Hepatocyte (in vitro differentiated cells): ENCODE measurements around the gene WDR88. TPM values are rescaled to one million over a fixed set of nuclear protein-coding genes. Genes with fewer than 3 reads are reported as not detected.

Experiments
- DNase-seq: peaks from one replicate; pipeline ENCODE4 v3.0.0-alpha.2; 2016; ENCODE audit warnings: low spot score
- H2AFZ ChIP-seq: fragments of 200-600 bp; sonication (generic); 2 replicates; pipeline ENCODE4 v1.6.0; 2016; ENCODE audit warnings: antibody characterized with exemption, mild to moderate bottlenecking
- H3K27ac ChIP-seq: fragments of 200-600 bp; sonication (generic); 2 replicates; pipeline ENCODE4 v1.5.1; 2016; ENCODE audit warnings: mild to moderate bottlenecking
- H3K27me3 ChIP-seq: fragments of 200-600 bp; sonication (generic); 2 replicates; pipeline ENCODE4 v1.6.1; 2016
- H3K36me3 ChIP-seq: fragments of 200-600 bp; sonication (generic); replicated peaks from 2 replicates; pipeline ENCODE4 v1.5.1; 2016; ENCODE audit warnings: low read depth; ENCODE audit not compliant: insufficient read depth
- H3K4me1 ChIP-seq: fragments of 200-600 bp; sonication (generic); 2 replicates; pipeline ENCODE4 v1.5.1; 2016; ENCODE audit warnings: mild to moderate bottlenecking, moderate library complexity; ENCODE audit not compliant: insufficient read depth
- H3K4me2 ChIP-seq: fragments of 200-600 bp; sonication (generic); 2 replicates; pipeline ENCODE4 v1.6.0; 2016
- H3K4me3 ChIP-seq: fragments of 200-600 bp; sonication (generic); 2 replicates; pipeline ENCODE4 v1.5.1; 2016; ENCODE audit warnings: mild to moderate bottlenecking
- H3K79me2 ChIP-seq: fragments of 200-600 bp; sonication (generic); 2 replicates; pipeline ENCODE4 v1.6.0; 2017; ENCODE audit warnings: mild to moderate bottlenecking
- H3K9me2 ChIP-seq: fragments of 200-600 bp; sonication (generic); replicated peaks from 2 replicates; pipeline ENCODE4 v1.6.0; 2017; ENCODE audit warnings: mild to moderate bottlenecking; ENCODE audit not compliant: insufficient read depth
- H3K9me3 ChIP-seq: fragments of 200-600 bp; sonication (generic); 2 replicates; pipeline ENCODE4 v1.5.1; 2016; ENCODE audit warnings: low read depth, mild to moderate bottlenecking
- H4K20me1 ChIP-seq: fragments of 200-600 bp; sonication (generic); 2 replicates; pipeline ENCODE4 v1.6.0; 2016; ENCODE audit warnings: mild to moderate bottlenecking; ENCODE audit not compliant: insufficient read depth, poor library complexity, severe bottlenecking
- CTCF ChIP-seq: fragments of 200-600 bp; sonication (generic); IDR thresholded peaks from 2 replicates; pipeline ENCODE4 v1.5.1; 2016; ENCODE audit warnings: antibody characterized with exemption, mild to moderate bottlenecking; ENCODE audit not compliant: poor library complexity
- EZH2 ChIP-seq: fragments of 200-600 bp; sonication (generic); IDR thresholded peaks from 2 replicates; pipeline ENCODE4 v1.6.1; 2016; ENCODE audit warnings: antibody characterized with exemption, mild to moderate bottlenecking, borderline replicate concordance
- EZH2phosphoT487 ChIP-seq: fragments of 200-600 bp; sonication (generic); IDR thresholded peaks from one replicate; pipeline ENCODE4 v1.6.1; 2018; ENCODE audit warnings: antibody characterized with exemption, mild to moderate bottlenecking, low read depth, moderate library complexity; ENCODE audit not compliant: unreplicated experiment, severe bottlenecking
- WGBS: methylation state at CpG from one replicate; pipeline ENCODE4 v1.1.6; 2016; ENCODE audit warnings: low lambda C conversion rate; ENCODE audit errors: missing lambda C conversion rate; 5-methylcytosine and 5-hydroxymethylcytosine counted together
- polyA plus RNA-seq: library from polyadenylated mRNA; unstranded; fragments of >200 nt; fragmentation: Nextera tagmentation; extraction: Ambion mirVana; gene quantifications from 2 replicates; pipeline ENCODE4 v1.2.1, GENCODE V29; 2016
- total RNA-seq: library from RNA; depleted of rRNA; stranded (reverse); fragments of >200 nt; gene quantifications from 2 replicates; pipeline ENCODE4 v1.2.3, GENCODE V29; 2014

WDR88 gene
- total and polyA plus RNA-seq, 2 experiments from 2014 or later = 0.11 TPM; not detected in 1

GRCh38 chr19:33090179-33090578 is 41.7 kb upstream of the WDR88 start:
- H3K9me3 ChIP-seq = no peaks in the 10 kb centered on the region
- no peaks in the 10 kb centered on the region for H4K20me1 ChIP-seq
- H3K36me3 ChIP-seq = no peaks in the 10 kb centered on the region
- H3K4me1 ChIP-seq = no peaks in the 10 kb centered on the region
- H3K27ac ChIP-seq = peak overlapping the region; percentile 54
- no peak for TF ChIP-seq CTCF
- no peak overlapping the region for H2AFZ ChIP-seq
- DNase-seq = no peak
- H3K79me2 ChIP-seq = no peaks in the 10 kb centered on the region
- H3K9me2 ChIP-seq = no peaks in the 10 kb centered on the region
- no peaks in the 10 kb centered on the region for H3K27me3 ChIP-seq
- WGBS = 77% methylated on average over 3 of the region's 3 CpGs
- H3K4me2 ChIP-seq = no peak overlapping the region
- no peak overlapping the region for H3K4me3 ChIP-seq

DNA sequence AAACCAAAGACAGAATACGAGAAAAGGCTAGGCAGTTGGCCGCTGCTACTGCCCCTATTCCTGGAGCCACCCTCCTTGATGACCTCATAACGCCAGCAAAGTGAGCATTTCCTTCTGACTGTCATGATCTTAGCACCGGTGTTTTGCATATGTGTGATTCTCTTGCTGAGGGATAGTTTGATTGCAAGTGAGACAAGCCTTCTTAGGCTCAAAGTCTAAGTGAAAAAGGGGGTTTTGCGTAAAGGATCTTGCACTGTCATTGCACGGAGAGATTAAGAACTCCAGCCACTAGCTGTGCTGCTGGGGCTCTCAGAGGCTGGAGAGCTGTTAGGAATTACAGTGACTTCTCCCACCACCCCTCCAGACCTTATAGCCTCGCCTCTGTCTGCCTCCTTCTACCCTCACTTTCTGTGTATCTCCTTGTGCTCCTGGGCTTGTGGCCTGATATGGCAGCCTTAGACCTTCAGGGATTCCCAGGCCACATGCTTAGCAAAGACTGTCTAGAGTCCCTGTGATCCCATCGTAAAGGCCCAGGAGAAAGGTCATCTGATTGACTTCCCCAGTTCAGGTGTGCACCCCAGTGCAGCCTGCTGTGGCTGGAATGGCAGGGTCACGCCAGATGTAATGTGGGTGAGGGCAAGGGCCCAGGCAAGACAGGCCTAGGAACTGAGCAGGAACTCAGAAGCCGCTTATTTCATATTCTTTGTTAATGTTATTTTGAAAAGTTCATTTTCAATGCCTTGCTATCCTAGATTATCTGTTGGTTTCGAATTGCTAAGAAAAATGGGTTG is 38.3 kb upstream of the WDR88 start:
- Histone ChIP-seq H4K20me1 (no peaks in the 10 kb centered on the region), H3K27me3 (no peaks in the 10 kb centered on the region), H3K4me1 (no peaks in the 10 kb centered on the region), H3K36me3 (no peaks in the 10 kb centered on the region), H2AFZ (no peak overlapping the region), H3K4me3 (no peak overlapping the region), H3K4me2 (no peak overlapping the region), H3K9me2 (no peaks in the 10 kb centered on the region), H3K27ac (no peak overlapping the region), H3K79me2 (no peaks in the 10 kb centered on the region), H3K9me3 (no peaks in the 10 kb centered on the region)
- TF ChIP-seq CTCF = no peak
- no peak for TF ChIP-seq EZH2phosphoT487
- TF ChIP-seq EZH2 = no peak
- no peak for DNase-seq
- 93% methylated on average over 11 of the region's 11 CpGs for WGBS

GRCh38 chr19:33094436-33095067 is 37.4 kb upstream of the WDR88 start:
- no peak overlapping the region for H3K27ac ChIP-seq
- H3K9me3 ChIP-seq = no peaks in the 10 kb centered on the region
- no peaks in the 10 kb centered on the region for H3K36me3 ChIP-seq
- DNase-seq = no peak
- WGBS = 94% methylated on average over 6 of the region's 6 CpGs
- no peak overlapping the region for H3K4me2 ChIP-seq
- no peaks in the 10 kb centered on the region for H3K9me2 ChIP-seq
- no peaks in the 10 kb centered on the region for H4K20me1 ChIP-seq
- no peaks in the 10 kb centered on the region for H3K27me3 ChIP-seq
- H3K4me1 ChIP-seq = no peaks in the 10 kb centered on the region
- no peaks in the 10 kb centered on the region for H3K79me2 ChIP-seq
- TF ChIP-seq CTCF = no peak
- TF ChIP-seq EZH2phosphoT487 = no peak
- no peak for TF ChIP-seq EZH2
- H2AFZ ChIP-seq = no peak overlapping the region
- H3K4me3 ChIP-seq = no peak overlapping the region
